ENCODE data around the gene CADM4. TPM values are rescaled to one million over a fixed set of nuclear protein-coding genes. Genes with fewer than 3 reads are reported as not detected.

Gene CADM4
- total RNA-seq, 1 experiment from 2014 or later: 28.7 TPM

GRCh38 chr19:43684326-43684725 lies 44.7 kb upstream of the CADM4 start:
- BruUV-seq (replicated peaks): no TSS peak
- TF ChIP-seq POLR2AphosphoS5 (IDR thresholded peaks at IDR 0.05; ENCODE audit: low read depth, low read length): no peak
- no peak for TF ChIP-seq EGR1 (IDR thresholded peaks at IDR 0.05; ENCODE audit: low read depth)
- TF ChIP-seq YY1 (IDR thresholded peaks at IDR 0.05; ENCODE audit: extremely low read depth, insufficient replicate concordance, low read depth, low read length): no peak
- TF ChIP-seq CTCF (IDR thresholded peaks at IDR 0.05 in 2 of 3, conservative IDR thresholded peaks at IDR 0.05 in 1 of 3; ENCODE audit: borderline replicate concordance in 1 of 3, insufficient read depth in 1 of 3, low read depth in 2 of 3, low read length in 2 of 3): no peak
- no peak for TF ChIP-seq REST (IDR thresholded peaks at IDR 0.05; ENCODE audit: low read depth)
- TF ChIP-seq ZBTB33 (IDR thresholded peaks at IDR 0.05; ENCODE audit: extremely low read depth, insufficient replicate concordance, low read length): no peak
- TF ChIP-seq TCF7L2 (IDR thresholded peaks at IDR 0.05; ENCODE audit: borderline replicate concordance, extremely low read depth, insufficient read depth, insufficient read length): no peak
- no peak for TF ChIP-seq SRF (IDR thresholded peaks at IDR 0.05; ENCODE audit: low read depth)
- TF ChIP-seq ATF3 (IDR thresholded peaks at IDR 0.05): no peak
- TF ChIP-seq EZH2phosphoT487 (IDR thresholded peaks at IDR 0.05; ENCODE audit: borderline replicate concordance): no peak
- no peak for TF ChIP-seq ZFX (IDR thresholded peaks at IDR 0.05)
- no peak for TF ChIP-seq JUND (IDR thresholded peaks at IDR 0.05)
- no peak for TF ChIP-seq MAX (IDR thresholded peaks at IDR 0.05)
- TF ChIP-seq FOSL1 (IDR thresholded peaks at IDR 0.05; ENCODE audit: low read depth): no peak
- no peak for TF ChIP-seq SP1 (IDR thresholded peaks at IDR 0.05; ENCODE audit: low read depth)
- Histone ChIP-seq H3K27me3 (ENCODE audit: insufficient read depth, low read length) (no peaks in the 10 kb centered on the region), H3K36me3 (ENCODE audit: control insufficient read depth in 1 of 2, insufficient read depth in 2 of 2, low read length in 2 of 2) (no peaks in the 10 kb centered on the region), H3K79me2 (ENCODE audit: insufficient read depth, low read length) (no peaks in the 10 kb centered on the region), H3K9me3 (ENCODE audit: control insufficient read depth in 1 of 2, insufficient read depth in 1 of 2, low read depth in 1 of 2, low read length in 2 of 2) (no peaks in the 10 kb centered on the region), H3K9me2 (ENCODE audit: insufficient read depth) (no peaks in the 10 kb centered on the region), H2AFZ (ENCODE audit: low read depth, low read length, poor library complexity, severe bottlenecking) (no peak overlapping the region), H4K20me1 (ENCODE audit: insufficient read depth) (no peaks in the 10 kb centered on the region), H3K4me3 (replicated peaks in 1 of 2; ENCODE audit: low read depth in 1 of 2, low read length in 2 of 2) (no peak overlapping the region), H3K27ac (ENCODE audit: low read depth, low read length) (no peak overlapping the region), H3K4me1 (ENCODE audit: control insufficient read depth in 1 of 2, insufficient read depth in 2 of 2, low read length in 2 of 2) (peaks cover 16 to 22% of the 10 kb centered on the region in 2 experiments), H3K4me2 (ENCODE audit: low read length) (no peak overlapping the region), H3K9ac (ENCODE audit: low read length) (no peak overlapping the region)
- ChIA-PET CTCF (interaction anchor here (1.2 kb wide), 1 partner anchor 16 kb away, joined by 4 read pairs; no protein-coding TSS in a partner anchor), RAD21 (ENCODE audit: low non-redundant PET in 1 of 2, low total read pairs in 2 of 2, uncharacterized antibody in 2 of 2, unreplicated experiment in 2 of 2) (no interaction called here), POLR2A (no interaction called here)
- ATAC-seq (no peak), DNase-seq (ENCODE audit: low read depth, low spot score) (no peak)
- intact Hi-C loops (cut with micrococcal nuclease): no loop called here
